ENCODE measurements around the gene HAL. TPM values are rescaled to one million over a fixed set of nuclear protein-coding genes. Genes with fewer than 3 reads are reported as not detected.

Gene HAL
- total RNA-seq, 1 donor from 2014 or later: 7.3 TPM

DNA sequence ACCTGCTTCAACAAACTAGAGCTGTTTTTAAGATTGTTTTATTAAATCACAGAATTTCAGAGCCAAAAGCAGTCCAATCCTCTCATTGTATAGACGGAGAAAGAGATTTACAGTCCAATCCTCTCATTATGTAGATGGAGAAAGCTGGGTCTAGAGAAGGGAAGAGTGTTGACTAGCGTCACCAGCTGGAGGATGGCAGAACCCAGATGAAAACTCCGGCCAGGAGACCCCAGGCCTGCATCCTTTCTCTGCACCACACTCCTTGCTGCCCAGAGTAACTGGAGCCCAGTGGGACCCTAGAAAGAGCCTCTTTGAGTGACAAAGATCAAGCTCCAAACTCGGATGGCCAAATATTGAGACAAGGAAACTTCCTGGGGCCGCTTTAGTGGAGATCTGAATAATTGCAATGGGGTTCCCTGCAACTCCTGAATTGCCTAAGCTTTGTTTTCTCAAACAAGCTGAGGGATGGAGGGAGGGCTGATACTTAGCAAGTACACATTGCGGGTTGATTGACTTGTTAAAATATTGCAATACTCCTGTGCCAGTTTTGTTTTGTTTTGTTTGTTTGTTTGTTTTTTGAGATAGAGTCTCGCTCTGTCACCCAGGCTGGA, 40.5 kb downstream of the HAL start:
- Histone ChIP-seq H3K4me3 (no peak overlapping the region), H3K9me3 (no peaks in the 10 kb centered on the region), H3K27me3 (ENCODE audit: low read depth) (no peaks in the 10 kb centered on the region), H3K4me1 (no peaks in the 10 kb centered on the region), H3K27ac (no peak overlapping the region), H3K36me3 (no peaks in the 10 kb centered on the region)
- DNase-seq (no peak), ATAC-seq (no peak)
- intact Hi-C loops (cut with DNase I): no loop called here
- TF ChIP-seq CTCF (IDR thresholded peaks at IDR 0.05): no peak

DNA sequence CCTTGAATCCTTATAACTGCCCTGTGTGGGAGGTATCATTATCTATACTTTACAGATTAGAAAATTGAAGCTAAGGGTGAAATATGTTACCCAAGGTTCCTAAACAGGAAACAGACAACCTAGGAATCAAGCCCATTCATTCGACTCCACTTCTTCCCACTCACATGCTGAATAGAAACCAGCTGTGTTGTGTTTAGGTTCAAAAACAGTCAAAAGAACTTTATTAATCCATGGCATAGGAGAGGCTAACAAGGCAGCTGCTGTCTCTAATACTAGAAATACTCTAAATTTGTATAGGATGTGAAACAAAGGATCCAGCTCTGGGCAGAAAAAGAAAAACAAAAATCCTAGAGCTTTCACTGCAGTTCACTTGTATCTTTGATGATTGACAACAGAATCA, 43.1 kb downstream of the HAL start:
- no peaks in the 10 kb centered on the region for H3K4me1 ChIP-seq
- H3K4me3 ChIP-seq: no peak overlapping the region
- DNase-seq: no peak
- no peak for ATAC-seq
- TF ChIP-seq CTCF (IDR thresholded peaks at IDR 0.05): no peak
- H3K27ac ChIP-seq: no peak overlapping the region
- no peaks in the 10 kb centered on the region for H3K9me3 ChIP-seq
- H3K36me3 ChIP-seq: no peaks in the 10 kb centered on the region
- intact Hi-C loops (cut with DNase I): no loop called here
- no peaks in the 10 kb centered on the region for H3K27me3 ChIP-seq (ENCODE audit: low read depth)

- ATAC-seq (no peak), DNase-seq (no peak)
- intact Hi-C loops (cut with DNase I): no loop called here
- no peaks in the 10 kb centered on the region for H3K27me3 ChIP-seq (ENCODE audit: low read depth)
- TF ChIP-seq CTCF (IDR thresholded peaks at IDR 0.05): no peak
- no peaks in the 10 kb centered on the region for H3K36me3 ChIP-seq
- no peaks in the 10 kb centered on the region for H3K9me3 ChIP-seq
- H3K4me1 ChIP-seq: no peaks in the 10 kb centered on the region
- H3K27ac ChIP-seq: no peak overlapping the region
- H3K4me3 ChIP-seq: no peak overlapping the region
Measured at GRCh38 chr12:95951515-95951914, 44.6 kb downstream of the HAL start.

DNA sequence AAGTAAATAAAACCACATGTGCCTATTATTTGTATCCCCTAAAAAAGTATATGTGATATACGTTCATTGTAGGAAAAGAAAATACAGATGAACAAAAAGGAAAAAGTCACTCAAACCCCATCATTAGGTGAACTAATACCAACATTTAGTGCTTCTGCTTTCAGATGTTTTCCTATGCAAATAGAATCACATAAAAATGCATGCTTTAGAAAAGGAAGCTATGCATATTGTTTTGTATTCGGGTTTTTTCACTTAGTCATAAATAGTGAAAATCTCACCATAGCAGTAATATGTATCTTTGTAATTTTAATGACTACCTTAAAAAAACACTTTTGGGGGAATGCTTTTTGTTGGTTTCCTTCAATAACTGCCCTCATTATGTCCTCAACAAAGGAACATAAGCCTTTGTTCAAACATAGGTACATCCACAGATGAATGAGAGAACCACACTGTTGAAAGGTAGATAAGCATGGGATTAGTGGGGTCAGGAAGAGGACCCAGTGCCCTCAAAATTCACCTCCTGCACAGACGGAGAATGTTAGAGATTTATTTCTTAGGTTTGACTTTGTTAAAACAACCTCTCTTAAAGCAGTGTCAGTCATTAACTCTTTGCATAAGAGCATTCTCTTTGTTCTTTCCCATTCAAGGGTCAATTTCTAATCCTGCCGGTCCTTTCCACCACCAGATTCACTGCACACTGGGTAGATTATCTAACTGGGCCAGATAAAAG, 46.5 kb downstream of the HAL start:
- Histone ChIP-seq H3K9me3 (no peaks in the 10 kb centered on the region), H3K4me1 (no peaks in the 10 kb centered on the region), H3K4me3 (no peak overlapping the region), H3K36me3 (no peaks in the 10 kb centered on the region), H3K27ac (no peak overlapping the region), H3K27me3 (ENCODE audit: low read depth) (no peaks in the 10 kb centered on the region)
- no peak for TF ChIP-seq CTCF (IDR thresholded peaks at IDR 0.05)
- ATAC-seq (no peak), DNase-seq (no peak)
- intact Hi-C loops (cut with DNase I): no loop called here

DNA sequence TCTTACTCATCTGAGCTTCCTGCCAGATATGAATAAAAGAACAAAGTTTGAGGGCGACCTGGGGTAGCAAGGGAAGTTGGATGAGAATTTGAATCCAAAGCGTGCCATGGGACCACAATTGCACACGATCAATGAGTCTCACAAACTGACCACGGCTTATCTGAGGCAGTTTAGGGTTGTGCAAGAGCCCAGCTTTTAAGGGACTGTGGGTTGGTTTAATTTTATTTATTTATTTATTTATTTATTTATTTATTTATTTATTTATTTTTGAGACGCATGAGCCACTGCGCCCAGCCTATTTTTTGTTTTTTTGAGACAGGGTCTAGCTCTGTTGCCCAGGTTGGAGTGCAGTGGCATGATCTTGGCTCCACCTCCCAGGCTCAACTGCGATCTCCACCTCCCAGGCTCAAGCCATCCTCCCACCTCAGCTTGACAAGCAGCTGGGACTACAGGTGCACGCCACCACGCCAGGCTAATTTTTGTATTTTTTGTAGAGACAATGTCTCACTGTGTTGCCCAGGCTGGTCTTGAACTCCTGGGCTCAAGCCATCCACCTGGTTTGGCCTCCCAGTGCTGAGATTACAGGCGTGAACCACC, 51.9 kb downstream of the HAL start:
- ATAC-seq (no peak), DNase-seq (no peak)
- Histone ChIP-seq H3K4me3 (no peak overlapping the region), H3K4me1 (peaks cover 7% of the 10 kb centered on the region), H3K27ac (no peak overlapping the region), H3K27me3 (ENCODE audit: low read depth) (no peaks in the 10 kb centered on the region), H3K36me3 (no peaks in the 10 kb centered on the region), H3K9me3 (no peaks in the 10 kb centered on the region)
- TF ChIP-seq CTCF (IDR thresholded peaks at IDR 0.05): no peak
- intact Hi-C loops (cut with DNase I): no loop called here

Data from lower lobe of right lung (tissue), 2 donors.